HUES64 (cell line): Measurements from ENCODE around the gene TAS2R60.
"Not testable (repeated sequence)": the region's sequence is repeated elsewhere in the genome, so short reads cannot be mapped to it uniquely, and the experiment has no call there.

Source experiments
- H3K27ac ChIP-seq: 2 replicates; pipeline ENCODE4 v1.7.0; 2013; ENCODE audit warnings: low read depth, low read length, inconsistent platforms
- H3K27me3 ChIP-seq: 2 replicates; pipeline ENCODE4 v1.6.1; 2013; ENCODE audit warnings: mild to moderate bottlenecking, low read length; ENCODE audit not compliant: insufficient read depth
- H3K36me3 ChIP-seq: 2 replicates; pipeline ENCODE4 v1.6.1; 2013; ENCODE audit warnings: mild to moderate bottlenecking, low read length; ENCODE audit not compliant: insufficient read depth
- H3K4me1 ChIP-seq: 2 replicates; pipeline ENCODE4 v1.6.1; 2013; ENCODE audit warnings: mild to moderate bottlenecking, low read length, moderate library complexity; ENCODE audit not compliant: insufficient read depth
- H3K4me3 ChIP-seq: 2 replicates; pipeline ENCODE4 v1.5.1; 2013; ENCODE audit warnings: mild to moderate bottlenecking, low read length, moderate library complexity
- H3K9ac ChIP-seq: 2 replicates; pipeline ENCODE4 v1.6.1; 2013; ENCODE audit warnings: mild to moderate bottlenecking, low read depth, low read length
- H3K9me3 ChIP-seq: 2 replicates; pipeline ENCODE4 v1.6.1; 2013; ENCODE audit warnings: low read depth, low read length; ENCODE audit not compliant: insufficient read depth
- WGBS: fragments of 150-250, 120-280 bp; methylation state at CpG from one replicate; pipeline ENCODE4 v1.1.7; 2013; ENCODE audit warnings: missing lambda C conversion rate; 5-methylcytosine and 5-hydroxymethylcytosine counted together

TAS2R60 gene

DNA sequence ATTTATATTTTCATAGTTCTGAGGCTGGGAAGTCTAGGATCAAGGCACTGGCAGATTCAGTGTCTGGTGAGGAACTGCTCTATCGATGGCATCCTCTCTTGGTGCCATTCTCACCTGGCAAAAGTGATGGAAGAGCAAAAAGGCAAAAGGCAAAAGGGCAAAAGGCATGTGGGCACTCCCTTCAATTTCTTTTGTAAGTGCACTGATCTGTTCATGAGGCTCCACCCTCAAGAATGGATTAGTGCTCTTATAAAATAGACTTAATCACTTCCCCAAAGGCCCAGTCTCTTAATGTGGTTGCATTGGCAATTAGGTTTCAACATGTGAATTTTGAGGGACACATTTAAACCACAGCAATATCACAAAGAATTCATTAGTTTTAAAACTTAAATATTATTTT lies 16.1 kb downstream of the TAS2R60 start:
- Histone ChIP-seq H3K27me3 (no peaks in the 10 kb centered on the region), H3K9ac (no peak overlapping the region), H3K9me3 (peaks cover 11% of the 10 kb centered on the region; the same call in 1 of the 2 replicates), H3K27ac (no peak overlapping the region), H3K36me3 (no peaks in the 10 kb centered on the region), H3K4me3 (no peak overlapping the region), H3K4me1 (no peaks in the 10 kb centered on the region)
- 91% methylated on average over 1 of the region's 1 CpG for WGBS

DNA sequence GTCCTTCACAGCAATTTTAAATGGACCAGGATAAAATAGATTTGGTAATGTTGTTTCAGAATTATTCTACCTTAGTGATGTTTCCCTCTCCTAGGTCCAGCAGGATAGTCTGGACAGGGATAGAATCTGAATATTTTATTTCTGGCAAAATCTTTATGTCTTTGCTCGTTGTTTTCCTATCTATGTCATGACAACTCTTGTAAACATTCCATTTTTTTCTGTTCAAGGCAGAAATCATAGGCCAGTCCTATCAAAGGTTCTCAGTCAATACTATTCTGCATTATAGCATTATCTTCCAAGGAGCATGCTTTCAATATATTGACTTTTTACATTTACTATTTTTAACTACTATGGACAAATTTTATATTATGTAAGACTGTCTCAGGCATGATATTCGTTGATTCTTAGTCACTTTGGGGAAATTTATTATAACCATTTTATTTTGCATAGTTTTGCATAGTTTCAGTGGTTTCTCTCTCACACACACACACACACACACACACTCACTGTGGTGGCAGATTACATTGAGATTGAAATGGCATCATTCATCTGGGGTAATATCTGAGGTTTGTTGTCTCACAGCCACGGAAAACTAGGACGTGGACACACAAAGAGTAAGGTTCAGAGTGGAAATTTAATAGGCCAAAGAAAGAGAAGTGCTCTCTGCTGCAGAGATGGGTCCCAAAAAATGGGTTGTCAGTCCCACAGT lies 17.2 kb downstream of the TAS2R60 start:
- Histone ChIP-seq H3K27me3 (no peaks in the 10 kb centered on the region), H3K9ac (no peak overlapping the region), H3K4me3 (no peak overlapping the region), H3K27ac (no peak overlapping the region), H3K4me1 (no peaks in the 10 kb centered on the region), H3K9me3 (peaks cover 11% of the 10 kb centered on the region; the same call in 1 of the 2 replicates), H3K36me3 (no peaks in the 10 kb centered on the region)
- WGBS: 89% methylated on average over 3 of the region's 4 CpGs

DNA sequence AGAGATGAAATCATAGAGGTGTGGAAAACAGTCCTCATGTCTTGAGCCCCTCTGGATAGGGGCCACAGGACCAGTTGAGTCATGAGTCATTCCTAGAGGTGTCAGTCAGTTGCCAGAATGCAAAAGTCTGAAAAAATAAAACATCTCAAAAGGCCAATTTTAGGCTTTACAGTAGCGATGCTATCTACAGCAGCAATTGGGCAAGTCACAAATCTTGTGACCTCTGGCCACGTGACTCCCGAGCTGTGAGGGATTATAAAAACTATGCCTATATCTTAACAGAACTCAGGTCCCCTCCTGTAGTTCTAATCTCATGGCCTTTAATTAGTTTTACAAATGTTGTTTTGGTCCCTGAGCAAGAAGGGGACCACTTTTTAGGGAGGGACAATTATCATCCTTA lies 18.8 kb downstream of the TAS2R60 start:
- H3K4me1 ChIP-seq: no peaks in the 10 kb centered on the region
- H3K9me3 ChIP-seq: peaks cover 11% of the 10 kb centered on the region; the same call in 1 of the 2 replicates
- WGBS: 90% methylated on average over 3 of the region's 3 CpGs
- no peak overlapping the region for H3K4me3 ChIP-seq
- H3K9ac ChIP-seq: no peak overlapping the region
- no peak overlapping the region for H3K27ac ChIP-seq
- H3K27me3 ChIP-seq: no peaks in the 10 kb centered on the region
- H3K36me3 ChIP-seq: no peaks in the 10 kb centered on the region

DNA sequence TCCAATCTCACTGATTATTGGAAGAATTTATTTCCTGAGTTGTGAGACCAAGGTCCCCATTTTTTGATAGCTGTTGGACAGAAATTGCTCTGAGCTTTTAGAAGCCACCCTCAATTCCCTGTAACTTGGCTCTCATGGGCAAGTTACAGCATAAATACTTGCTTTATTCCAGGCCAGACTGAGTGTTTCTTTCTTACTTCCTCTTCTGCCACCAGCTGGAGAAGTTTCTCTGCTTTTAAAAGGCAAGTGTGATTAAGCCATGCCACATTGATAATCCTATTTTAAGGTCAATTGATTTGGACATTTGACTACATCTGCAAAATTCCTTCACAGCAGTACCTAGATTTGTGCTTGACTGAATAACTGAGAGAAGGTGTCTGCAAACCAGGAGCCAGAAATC lies 20.3 kb downstream of the TAS2R60 start:
- peaks cover 11% of the 10 kb centered on the region; the same call in 1 of the 2 replicates for H3K9me3 ChIP-seq
- no peak overlapping the region for H3K9ac ChIP-seq
- H3K4me3 ChIP-seq: no peak overlapping the region
- no peaks in the 10 kb centered on the region for H3K4me1 ChIP-seq
- no peaks in the 10 kb centered on the region for H3K27me3 ChIP-seq
- H3K36me3 ChIP-seq: no peaks in the 10 kb centered on the region
- H3K27ac ChIP-seq: no peak overlapping the region

DNA sequence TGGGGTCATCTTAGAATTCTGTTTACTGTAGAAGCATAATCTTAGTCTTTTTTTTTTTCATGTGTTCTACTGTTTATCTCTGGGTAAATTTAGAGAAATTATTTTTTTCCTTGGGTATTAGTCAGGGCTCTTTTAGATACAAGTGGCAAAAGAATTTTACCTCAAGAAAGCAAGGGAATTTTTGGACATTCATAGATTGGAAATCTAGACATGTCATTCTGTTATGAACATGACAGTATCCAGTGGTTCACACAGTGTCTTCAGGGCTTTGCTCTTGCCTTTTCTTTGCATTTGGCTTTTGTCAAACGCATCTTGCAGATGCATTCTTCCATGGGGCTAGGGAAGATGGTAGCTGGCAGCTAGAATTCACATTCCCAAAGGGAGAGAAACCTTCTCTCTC lies 20.7 kb downstream of the TAS2R60 start:
- no peak overlapping the region for H3K27ac ChIP-seq
- no peak overlapping the region for H3K4me3 ChIP-seq
- H3K27me3 ChIP-seq: no peaks in the 10 kb centered on the region
- H3K4me1 ChIP-seq: no peaks in the 10 kb centered on the region
- H3K9ac ChIP-seq: no peak overlapping the region
- no peaks in the 10 kb centered on the region for H3K36me3 ChIP-seq
- 81% methylated on average over 1 of the region's 1 CpG for WGBS
- peaks cover 11% of the 10 kb centered on the region; the same call in 1 of the 2 replicates for H3K9me3 ChIP-seq

DNA sequence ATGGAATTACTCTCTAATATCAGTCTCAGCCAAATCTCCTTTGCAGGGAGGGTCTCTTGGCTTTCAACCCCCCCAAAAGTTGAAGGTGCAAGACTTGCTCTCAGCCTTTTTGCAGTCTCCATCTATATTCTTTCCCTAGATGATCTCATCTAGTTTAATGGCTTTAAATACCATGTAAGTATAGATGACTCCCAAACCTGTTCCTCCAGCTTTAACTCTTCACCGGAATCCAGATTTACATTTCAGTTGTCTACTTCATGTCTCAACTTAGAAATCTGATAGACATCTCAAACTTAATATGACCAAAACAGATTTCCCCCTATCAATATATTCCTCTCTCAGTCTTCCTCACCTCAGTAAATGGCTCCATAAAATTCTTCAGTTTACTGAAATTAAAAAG lies 24.5 kb downstream of the TAS2R60 start:
- Histone ChIP-seq H3K36me3 (no peaks in the 10 kb centered on the region), H3K4me3 (no peak overlapping the region), H3K27ac (no peak overlapping the region), H3K27me3 (no peaks in the 10 kb centered on the region), H3K4me1 (no peaks in the 10 kb centered on the region), H3K9ac (no peak overlapping the region), H3K9me3 (no peaks in the 10 kb centered on the region)
- WGBS: 93% methylated on average over 1 of the region's 1 CpG

DNA sequence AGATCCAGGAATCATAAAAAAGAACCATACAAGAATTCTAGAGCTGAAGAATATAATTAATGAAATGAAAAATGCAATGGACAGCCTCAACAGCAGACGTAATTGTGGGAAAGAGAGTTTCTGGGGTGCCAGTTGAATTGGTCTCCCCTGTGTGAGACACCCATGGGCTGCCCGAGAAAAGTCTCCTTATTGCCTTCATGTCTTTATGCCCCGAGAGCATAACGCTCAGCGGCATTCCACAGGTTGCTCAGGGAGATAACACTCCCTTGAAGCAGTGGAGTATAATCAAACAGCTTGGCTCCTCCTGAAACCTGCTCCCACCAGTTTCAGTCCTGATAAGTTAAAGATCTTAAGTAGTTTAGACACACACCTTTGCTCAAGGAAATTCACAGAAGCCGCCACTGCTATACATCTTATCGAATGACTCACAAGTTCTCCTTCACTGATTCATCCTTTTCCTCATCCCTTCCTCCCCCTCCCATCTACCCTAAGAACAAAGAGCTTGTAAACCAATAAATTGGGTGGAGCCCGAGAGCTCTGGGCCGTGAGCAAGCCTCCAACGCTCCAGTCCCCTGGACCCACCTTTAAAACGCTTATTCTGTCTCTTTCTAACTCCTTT lies 28.9 kb downstream of the TAS2R60 start:
- H3K9ac ChIP-seq, H3K4me3 ChIP-seq, H3K27ac ChIP-seq, H3K4me1 ChIP-seq, H3K36me3 ChIP-seq, H3K9me3 ChIP-seq, H3K27me3 ChIP-seq: not testable (repeated sequence)
- WGBS: 78% methylated on average over 11 of the region's 11 CpGs

DNA sequence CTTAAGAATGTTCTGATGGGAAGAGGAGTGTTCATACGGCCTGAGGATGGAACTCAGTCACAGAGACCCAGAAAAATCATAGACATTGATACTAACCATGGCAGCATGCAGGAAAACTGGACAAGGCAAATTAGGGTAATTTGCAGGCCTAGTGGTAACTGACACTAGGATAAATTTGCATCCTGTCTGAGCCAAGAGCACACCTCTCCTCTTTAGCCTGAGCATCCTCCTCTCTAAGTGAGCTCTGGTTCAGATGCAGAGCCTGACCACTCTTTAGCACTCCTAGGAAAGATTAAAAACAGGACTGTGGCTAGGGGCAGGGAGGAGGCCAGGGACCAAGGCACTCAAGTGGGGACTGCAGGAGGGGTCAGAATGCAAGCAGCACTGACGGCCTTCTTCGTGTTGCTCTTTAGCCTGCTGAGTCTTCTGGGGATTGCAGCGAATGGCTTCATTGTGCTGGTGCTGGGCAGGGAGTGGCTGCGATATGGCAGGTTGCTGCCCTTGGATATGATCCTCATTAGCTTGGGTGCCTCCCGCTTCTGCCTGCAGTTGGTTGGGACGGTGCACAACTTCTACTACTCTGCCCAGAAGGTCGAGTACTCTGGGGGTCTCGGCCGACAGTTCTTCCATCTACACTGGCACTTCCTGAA lies 34.4 kb downstream of the TAS2R60 start, which contains the start of gene TAS2R41:
Gene TAS2R41 (plus strand): TSS at position 373 of the 650 bp plus-strand sequence. CDS start 0 bp downstream, at position 373.
- Histone ChIP-seq H3K4me3 (no peak within 1 kb of the TSS), H3K27me3 (no peaks in the 10 kb centered on the region), H3K9me3 (no peaks in the 10 kb centered on the region), H3K9ac (no peak within 1 kb of the TSS), H3K36me3 (no peaks in the 10 kb centered on the region), H3K4me1 (no peaks in the 10 kb centered on the region), H3K27ac (no peak within 1 kb of the TSS)
- WGBS: 78% methylated on average over 10 of the region's 10 CpGs

DNA sequence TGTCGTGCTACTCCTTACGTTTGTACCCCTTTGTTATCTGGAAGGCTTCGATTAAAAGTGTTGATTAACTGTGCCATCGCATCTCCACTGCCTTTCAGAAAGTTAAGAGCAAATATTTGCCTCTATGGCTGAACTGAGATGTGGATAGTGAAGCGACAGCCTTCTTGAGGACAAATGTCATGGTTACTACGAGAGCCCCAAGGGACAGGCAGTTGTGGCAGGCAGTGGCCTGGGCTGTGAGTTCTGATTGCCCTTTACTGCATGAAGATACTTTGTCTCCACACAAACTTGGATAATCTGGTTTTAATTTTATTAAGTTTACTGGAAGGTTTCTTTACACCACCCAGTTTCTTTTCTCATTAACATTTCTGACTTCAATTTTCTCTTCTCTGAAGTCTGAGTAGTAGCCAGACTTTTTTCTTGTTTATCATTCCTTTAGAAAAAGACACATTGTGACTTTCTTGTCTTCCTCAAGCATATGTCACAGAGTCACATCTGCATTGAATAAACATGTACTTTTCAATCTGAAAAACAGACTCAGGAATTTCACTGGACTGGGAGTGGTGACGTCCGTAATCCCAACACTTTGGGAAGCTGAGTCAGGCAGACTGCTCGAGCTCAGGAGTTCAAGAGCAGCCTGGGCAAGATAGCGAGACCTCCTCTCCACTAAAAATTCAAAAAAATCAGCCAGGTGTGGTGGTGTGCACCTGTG lies 36.0 kb downstream of the TAS2R60 start:
- Histone ChIP-seq H3K27ac (no peak overlapping the region), H3K9ac (no peak overlapping the region), H3K9me3 (no peaks in the 10 kb centered on the region), H3K36me3 (no peaks in the 10 kb centered on the region), H3K4me3 (no peak overlapping the region), H3K27me3 (no peaks in the 10 kb centered on the region), H3K4me1 (no peaks in the 10 kb centered on the region)
- 88% methylated on average over 10 of the region's 10 CpGs for WGBS

DNA sequence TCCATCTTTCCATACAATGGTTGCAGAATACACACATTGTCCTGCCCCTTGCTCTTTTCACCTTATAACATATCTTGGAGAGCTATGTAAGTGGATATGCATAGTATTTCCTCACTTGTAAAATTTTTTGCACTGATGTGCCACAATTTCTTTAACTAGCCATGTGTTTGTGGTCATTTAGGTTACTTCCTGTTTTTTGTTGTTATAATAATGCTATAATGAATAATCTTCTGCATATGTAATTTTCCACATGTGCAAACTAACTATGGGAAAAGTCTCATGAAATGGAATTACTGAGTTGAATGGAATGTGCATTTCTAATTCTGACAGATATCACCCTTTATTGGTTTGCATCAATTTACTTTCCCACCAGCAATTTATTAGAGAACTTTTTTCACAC lies 37.2 kb downstream of the TAS2R60 start:
- Histone ChIP-seq H3K9me3 (no peaks in the 10 kb centered on the region), H3K9ac (no peak overlapping the region), H3K27ac (no peak overlapping the region), H3K4me3 (no peak overlapping the region), H3K27me3 (no peaks in the 10 kb centered on the region), H3K36me3 (no peaks in the 10 kb centered on the region), H3K4me1 (no peaks in the 10 kb centered on the region)

DNA sequence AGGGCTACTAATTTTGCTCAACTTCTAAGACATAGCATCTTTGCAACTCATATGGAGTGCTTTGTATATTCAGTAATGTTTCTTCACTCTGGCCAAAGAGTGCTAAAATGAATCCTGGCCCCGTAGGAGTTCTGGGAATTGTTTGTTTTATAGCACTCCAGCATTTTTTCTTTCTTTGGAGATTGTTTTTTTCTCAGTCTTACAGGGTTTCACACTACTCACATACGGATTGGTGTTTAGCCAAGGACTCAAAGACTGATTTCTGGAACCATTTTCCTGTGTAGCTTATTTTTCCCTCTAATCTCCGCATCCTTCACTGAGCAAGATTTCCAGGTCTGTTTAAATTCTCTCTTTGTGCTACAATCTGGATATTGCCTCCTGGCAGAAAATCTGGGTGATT lies 40.9 kb downstream of the TAS2R60 start:
- no peak overlapping the region for H3K9ac ChIP-seq
- H3K36me3 ChIP-seq: no peaks in the 10 kb centered on the region
- H3K4me1 ChIP-seq: no peaks in the 10 kb centered on the region
- H3K27me3 ChIP-seq: no peaks in the 10 kb centered on the region
- H3K4me3 ChIP-seq: no peak overlapping the region
- no peaks in the 10 kb centered on the region for H3K9me3 ChIP-seq
- 92% methylated on average over 3 of the region's 3 CpGs for WGBS
- H3K27ac ChIP-seq: no peak overlapping the region
